Neural cell (in vitro differentiated cells): Measurements from ENCODE around the gene MAPK10. TPM values are rescaled to one million over a fixed set of nuclear protein-coding genes. Genes with fewer than 3 reads are reported as not detected.

ENCODE experiments used
- H2AFZ ChIP-seq: fragments of 200-600, 300-800 bp; sonication (generic), shearing (Covaris generic); 2 replicates; pipeline ENCODE4 v1.6.0; 2014; ENCODE audit warnings: low read depth, mild to moderate bottlenecking, antibody characterized with exemption, low read length, moderate library complexity
- H3F3A ChIP-seq: fragments of 200-600 bp; shearing (Covaris generic); 2 replicates; pipeline ENCODE4 v1.6.1; 2016; ENCODE audit warnings: mild to moderate bottlenecking, moderate library complexity, mixed read lengths, antibody characterized with exemption, low read length; ENCODE audit not compliant: insufficient read depth, poor library complexity, severe bottlenecking
- H3K27ac ChIP-seq: fragments of 200-600, 300-800 bp; sonication (generic), shearing (Covaris generic); 2 replicates; pipeline ENCODE4 v1.5.1; 2014; ENCODE audit warnings: mild to moderate bottlenecking, low read length, moderate library complexity
- H3K27me3 ChIP-seq: fragments of 300-800, 200-600 bp; sonication (generic), shearing (Covaris generic); 2 replicates; pipeline ENCODE4 v1.6.0; 2014; ENCODE audit warnings: mild to moderate bottlenecking, low read depth, low read length, moderate library complexity; ENCODE audit not compliant: insufficient read depth
- H3K36me3 ChIP-seq: fragments of 300-800, 200-600 bp; sonication (generic), shearing (Covaris generic); 2 replicates; pipeline ENCODE4 v1.5.1; 2014; ENCODE audit warnings: mild to moderate bottlenecking, antibody characterized with exemption, low read length, moderate library complexity; ENCODE audit not compliant: insufficient read depth
- H3K4me2 ChIP-seq: fragments of 300-800, 200-600 bp; sonication (generic), shearing (Covaris generic); 2 replicates; pipeline ENCODE4 v1.6.0; 2014; ENCODE audit warnings: mild to moderate bottlenecking, low read length
- H3K4me3 ChIP-seq: fragments of 300-800, 200-600 bp; sonication (generic), shearing (Covaris generic); 2 replicates; pipeline ENCODE4 v1.5.1; 2014; ENCODE audit warnings: mild to moderate bottlenecking, low read length, moderate library complexity
- H3K79me2 ChIP-seq: fragments of 200-600 bp; shearing (Covaris generic); replicated peaks from 2 replicates; pipeline ENCODE4 v1.6.0; 2014; ENCODE audit warnings: mild to moderate bottlenecking, low read length, moderate library complexity; ENCODE audit not compliant: insufficient read depth
- H3K9ac ChIP-seq: fragments of 300-800, 200-600 bp; sonication (generic), shearing (Covaris generic); 2 replicates; pipeline ENCODE4 v1.6.1; 2016; ENCODE audit warnings: mild to moderate bottlenecking, low read length, mixed read lengths
- H3K9me2 ChIP-seq: fragments of 200-600 bp; shearing (Covaris generic); 2 replicates; pipeline ENCODE4 v1.6.1; 2016; ENCODE audit warnings: mild to moderate bottlenecking, low read length, mixed read lengths; ENCODE audit not compliant: insufficient read depth
- H3K9me3 ChIP-seq: fragments of 200-600, 300-800 bp; sonication (generic), shearing (Covaris generic); 2 replicates; pipeline ENCODE4 v1.6.1; 2016; ENCODE audit warnings: mild to moderate bottlenecking, mixed run types, low read length, moderate library complexity, mixed read lengths
- H4K20me1 ChIP-seq: fragments of 200-600 bp; shearing (Covaris generic); 2 replicates; pipeline ENCODE4 v1.6.1; 2016; ENCODE audit warnings: mild to moderate bottlenecking, mixed run types; ENCODE audit not compliant: insufficient read depth
- EP300 ChIP-seq: fragments of 450-650 bp; conservative IDR thresholded peaks from 2 replicates; pipeline ENCODE4 v1.6.1; 2014; ENCODE audit warnings: antibody characterized with exemption, mild to moderate bottlenecking, moderate library complexity; ENCODE audit not compliant: poor library complexity, severe bottlenecking
- EZH2 ChIP-seq: fragments of 200-600, 300-800 bp; shearing (Covaris generic), sonication (generic); IDR thresholded peaks from 2 replicates; pipeline ENCODE4 v1.6.1; 2014; ENCODE audit warnings: antibody characterized with exemption, low read length, borderline replicate concordance, mild to moderate bottlenecking; ENCODE audit not compliant: insufficient read depth, poor library complexity, severe bottlenecking
- MXI1 ChIP-seq: fragments of 450-650 bp; conservative IDR thresholded peaks from 2 replicates; pipeline ENCODE4 v1.6.1; 2014; ENCODE audit warnings: antibody characterized with exemption, mild to moderate bottlenecking; ENCODE audit not compliant: poor library complexity, severe bottlenecking
- POLR2AphosphoS5 ChIP-seq: IDR thresholded peaks from 2 replicates; pipeline ENCODE4 v1.6.1; 2012
- RAD21 ChIP-seq: fragments of 450-650 bp; conservative IDR thresholded peaks from 2 replicates; pipeline ENCODE4 v1.6.1; 2014; ENCODE audit warnings: antibody characterized with exemption, mild to moderate bottlenecking, moderate library complexity
- SMC3 ChIP-seq: fragments of 450-650 bp; conservative IDR thresholded peaks from 2 replicates; pipeline ENCODE4 v1.6.1; 2014; ENCODE audit warnings: antibody characterized with exemption, mild to moderate bottlenecking, moderate library complexity; ENCODE audit not compliant: poor library complexity
- TAF1 ChIP-seq: IDR thresholded peaks from 2 replicates; pipeline ENCODE4 v1.6.1; 2012; ENCODE audit warnings: low read depth
- polyA plus RNA-seq: library from polyadenylated mRNA; depleted of rRNA; stranded (reverse); fragments of >200 nt; gene quantifications from 2 replicates; pipeline ENCODE4 v1.2.3, GENCODE V29; 2014
- TF ChIP-seq, protein P1 (sequence below): IDR thresholded peaks from 2 replicates; pipeline ENCODE4 v1.6.1; 2012; ENCODE audit warnings: borderline replicate concordance
- TF ChIP-seq, protein P2 (sequence below): fragments of 450-650 bp; IDR thresholded peaks from 2 replicates; pipeline ENCODE4 v1.5.1; 2014; ENCODE audit warnings: antibody characterized with exemption, mild to moderate bottlenecking, moderate library complexity; ENCODE audit not compliant: poor library complexity, severe bottlenecking

The MAPK10 gene
- polyA plus RNA-seq, 1 donor from 2014 or later = 91.9 TPM

DNA sequence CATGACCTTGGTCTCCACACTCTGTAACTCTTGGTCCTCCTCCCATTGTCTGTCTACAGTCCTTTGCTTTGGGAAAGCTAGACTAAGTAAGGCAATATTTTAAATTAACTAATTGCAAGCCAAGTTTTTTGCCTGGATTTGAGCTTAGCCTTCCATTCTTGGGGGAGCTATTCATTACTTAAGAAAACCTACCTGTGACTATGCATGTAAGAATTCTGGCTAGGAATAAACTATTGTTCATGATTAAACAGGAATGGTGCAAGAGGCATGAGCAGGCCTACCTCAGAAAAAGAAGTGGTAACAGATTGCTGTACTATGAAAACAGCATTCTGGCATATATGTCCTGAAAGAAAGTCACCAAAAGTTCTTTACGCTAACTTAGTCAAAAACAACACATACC is 309.4 kb downstream of the MAPK10 start:
- Histone ChIP-seq H3K27ac (no peak overlapping the region), H3F3A (no peaks in the 10 kb centered on the region), H3K36me3 (no peaks in the 10 kb centered on the region), H3K4me3 (no peak overlapping the region), H3K9me2 (no peaks in the 10 kb centered on the region), H3K27me3 (no peaks in the 10 kb centered on the region), H2AFZ (no peak overlapping the region), H3K9me3 (no peaks in the 10 kb centered on the region), H3K79me2 (no peaks in the 10 kb centered on the region), H3K9ac (no peak overlapping the region), H4K20me1 (no peaks in the 10 kb centered on the region), H3K4me2 (no peak overlapping the region)
- TF ChIP-seq TAF1 = no peak
- no peak for TF ChIP-seq EP300
- TF ChIP-seq EZH2 = no peak
- TF ChIP-seq, protein P1, sequence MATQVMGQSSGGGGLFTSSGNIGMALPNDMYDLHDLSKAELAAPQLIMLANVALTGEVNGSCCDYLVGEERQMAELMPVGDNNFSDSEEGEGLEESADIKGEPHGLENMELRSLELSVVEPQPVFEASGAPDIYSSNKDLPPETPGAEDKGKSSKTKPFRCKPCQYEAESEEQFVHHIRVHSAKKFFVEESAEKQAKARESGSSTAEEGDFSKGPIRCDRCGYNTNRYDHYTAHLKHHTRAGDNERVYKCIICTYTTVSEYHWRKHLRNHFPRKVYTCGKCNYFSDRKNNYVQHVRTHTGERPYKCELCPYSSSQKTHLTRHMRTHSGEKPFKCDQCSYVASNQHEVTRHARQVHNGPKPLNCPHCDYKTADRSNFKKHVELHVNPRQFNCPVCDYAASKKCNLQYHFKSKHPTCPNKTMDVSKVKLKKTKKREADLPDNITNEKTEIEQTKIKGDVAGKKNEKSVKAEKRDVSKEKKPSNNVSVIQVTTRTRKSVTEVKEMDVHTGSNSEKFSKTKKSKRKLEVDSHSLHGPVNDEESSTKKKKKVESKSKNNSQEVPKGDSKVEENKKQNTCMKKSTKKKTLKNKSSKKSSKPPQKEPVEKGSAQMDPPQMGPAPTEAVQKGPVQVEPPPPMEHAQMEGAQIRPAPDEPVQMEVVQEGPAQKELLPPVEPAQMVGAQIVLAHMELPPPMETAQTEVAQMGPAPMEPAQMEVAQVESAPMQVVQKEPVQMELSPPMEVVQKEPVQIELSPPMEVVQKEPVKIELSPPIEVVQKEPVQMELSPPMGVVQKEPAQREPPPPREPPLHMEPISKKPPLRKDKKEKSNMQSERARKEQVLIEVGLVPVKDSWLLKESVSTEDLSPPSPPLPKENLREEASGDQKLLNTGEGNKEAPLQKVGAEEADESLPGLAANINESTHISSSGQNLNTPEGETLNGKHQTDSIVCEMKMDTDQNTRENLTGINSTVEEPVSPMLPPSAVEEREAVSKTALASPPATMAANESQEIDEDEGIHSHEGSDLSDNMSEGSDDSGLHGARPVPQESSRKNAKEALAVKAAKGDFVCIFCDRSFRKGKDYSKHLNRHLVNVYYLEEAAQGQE = no peak
- TF ChIP-seq SMC3 = no peak
- TF ChIP-seq, protein P2, sequence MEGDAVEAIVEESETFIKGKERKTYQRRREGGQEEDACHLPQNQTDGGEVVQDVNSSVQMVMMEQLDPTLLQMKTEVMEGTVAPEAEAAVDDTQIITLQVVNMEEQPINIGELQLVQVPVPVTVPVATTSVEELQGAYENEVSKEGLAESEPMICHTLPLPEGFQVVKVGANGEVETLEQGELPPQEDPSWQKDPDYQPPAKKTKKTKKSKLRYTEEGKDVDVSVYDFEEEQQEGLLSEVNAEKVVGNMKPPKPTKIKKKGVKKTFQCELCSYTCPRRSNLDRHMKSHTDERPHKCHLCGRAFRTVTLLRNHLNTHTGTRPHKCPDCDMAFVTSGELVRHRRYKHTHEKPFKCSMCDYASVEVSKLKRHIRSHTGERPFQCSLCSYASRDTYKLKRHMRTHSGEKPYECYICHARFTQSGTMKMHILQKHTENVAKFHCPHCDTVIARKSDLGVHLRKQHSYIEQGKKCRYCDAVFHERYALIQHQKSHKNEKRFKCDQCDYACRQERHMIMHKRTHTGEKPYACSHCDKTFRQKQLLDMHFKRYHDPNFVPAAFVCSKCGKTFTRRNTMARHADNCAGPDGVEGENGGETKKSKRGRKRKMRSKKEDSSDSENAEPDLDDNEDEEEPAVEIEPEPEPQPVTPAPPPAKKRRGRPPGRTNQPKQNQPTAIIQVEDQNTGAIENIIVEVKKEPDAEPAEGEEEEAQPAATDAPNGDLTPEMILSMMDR = no peak

DNA sequence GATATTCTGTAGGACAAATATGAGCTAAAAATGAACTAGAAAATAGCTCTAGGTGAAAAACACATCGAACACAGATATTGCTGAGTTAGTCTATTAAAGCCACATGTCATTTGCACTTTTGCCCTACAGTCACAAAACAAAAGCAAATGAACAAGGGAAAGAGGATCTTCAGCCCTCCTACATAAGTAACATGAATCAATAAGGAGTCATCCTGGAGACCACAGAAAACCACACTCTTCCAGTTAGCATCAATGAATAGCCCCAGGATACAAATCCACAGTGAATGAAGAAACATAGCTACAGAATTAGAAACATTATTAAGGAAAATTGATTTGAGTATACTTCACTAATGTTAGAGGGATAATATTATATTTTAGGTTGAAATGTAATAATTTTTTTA is 311.4 kb downstream of the MAPK10 start:
- H3K4me2 ChIP-seq = no peak overlapping the region
- no peaks in the 10 kb centered on the region for H4K20me1 ChIP-seq
- no peaks in the 10 kb centered on the region for H3K9me3 ChIP-seq
- no peaks in the 10 kb centered on the region for H3F3A ChIP-seq
- H3K4me3 ChIP-seq = no peak overlapping the region
- H2AFZ ChIP-seq = no peak overlapping the region
- no peaks in the 10 kb centered on the region for H3K79me2 ChIP-seq
- H3K27me3 ChIP-seq = no peaks in the 10 kb centered on the region
- H3K27ac ChIP-seq = no peak overlapping the region
- no peak overlapping the region for H3K9ac ChIP-seq
- TF ChIP-seq SMC3 = no peak
- no peak for TF ChIP-seq MXI1
- TF ChIP-seq, protein P2 = no peak
- TF ChIP-seq EZH2 = no peak
- no peak for TF ChIP-seq POLR2AphosphoS5
- TF ChIP-seq, protein P1 = no peak
- no peak for TF ChIP-seq RAD21
- no peak for TF ChIP-seq TAF1
- no peak for TF ChIP-seq EP300
- H3K9me2 ChIP-seq = no peaks in the 10 kb centered on the region
- H3K36me3 ChIP-seq = no peaks in the 10 kb centered on the region
